ENCODE data around the gene CENPN. TPM values are rescaled to one million over a fixed set of nuclear protein-coding genes. Genes with fewer than 3 reads are reported as not detected.
A peak's percentile ranks its signal among the peaks of the same experiment; 100 is the strongest.

Gene CENPN
- polyA plus RNA-seq, 2 of the 4 experiments (the other 2 are of a cell fraction), result 82.6 to 101 TPM

- Histone ChIP-seq H3K9me3 (no peaks in the 10 kb centered on the region), H3K27ac (peak overlapping the region; percentile 60 to 78), H3K4me1 (peaks cover 72% of the 10 kb centered on the region), H3K4me3 (peak overlapping the region; percentile 21; the same call in 1 of the 3 replicates), H3K4me2 (peak overlapping the region; percentile 76)
- ChIA-PET POLR2A (interaction anchor here (1.0 to 2.0 kb wide), 3 partner anchors 9 to 84 kb away, joined by 3 to 5 read pairs (median 3); partner anchors contain the start of genes ATMIN and C16orf46), CTCF (interaction anchor here (0.6 to 2.4 kb wide), 8 partner anchors 10 to 745 kb away, joined by 3 to 19 read pairs (median 4); no protein-coding TSS in a partner anchor)
- WGBS (ENCODE audit: missing lambda C conversion rate), result 30% methylated on average over 3 of the region's 3 CpGs
- ATAC-seq (peak in 1 of 2 experiments; percentile 31; a peak in 2 of 6 replicates), FAIRE-seq (no peak), DNase-seq (ENCODE audit: low read depth in 1 of 2, low spot score in 1 of 2) (no peak)
- no peak for TF ChIP-seq HOXB13 (CRISPR knock-in tag; IDR thresholded peaks at IDR 0.05; ENCODE audit: low read depth)
- TF ChIP-seq RAD21 (conservative IDR thresholded peaks at IDR 0.05 in 1 of 2, IDR thresholded peaks at IDR 0.05 in 1 of 2), result no peak
- TF ChIP-seq RARB (CRISPR knock-in tag; IDR thresholded peaks at IDR 0.05), result no peak
These were observed 14.2 kb upstream of the CENPN start for GRCh38 chr16:80992676-80993293.

GRCh38 chr16:80993307-80993706 is 13.7 kb upstream of the CENPN start:
- FAIRE-seq, result no peak
- H3K4me3 ChIP-seq, result peak overlapping the region; percentile 21; the same call in 1 of the 3 replicates
- WGBS (ENCODE audit: missing lambda C conversion rate), result 2% methylated on average over 6 of the region's 6 CpGs
- H3K4me2 ChIP-seq, result peak overlapping the region; percentile 76
- H3K4me1 ChIP-seq, result peaks cover 77% of the 10 kb centered on the region
- ChIA-PET CTCF (interaction anchor here (0.6 to 2.4 kb wide), 8 partner anchors 10 to 744 kb away, joined by 3 to 19 read pairs (median 4); no protein-coding TSS in a partner anchor), POLR2A (interaction anchor here (1.0 to 2.0 kb wide), 4 partner anchors 10 to 84 kb away, joined by 3 to 6 read pairs (median 4); partner anchors contain the start of genes ATMIN, C16orf46, CENPN and CMC2)
- H3K9me3 ChIP-seq, result no peaks in the 10 kb centered on the region
- peak overlapping the region; percentile 60 to 78 for H3K27ac ChIP-seq
- TF ChIP-seq ELK1 (IDR thresholded peaks at IDR 0.05; ENCODE audit: low read depth, low read length), result no peak
- TF ChIP-seq FOSL2 (IDR thresholded peaks at IDR 0.05), result no peak
- TF ChIP-seq FOSL2 (CRISPR knock-in tag; IDR thresholded peaks at IDR 0.05), result peak; percentile 52
- TF ChIP-seq, protein P1, sequence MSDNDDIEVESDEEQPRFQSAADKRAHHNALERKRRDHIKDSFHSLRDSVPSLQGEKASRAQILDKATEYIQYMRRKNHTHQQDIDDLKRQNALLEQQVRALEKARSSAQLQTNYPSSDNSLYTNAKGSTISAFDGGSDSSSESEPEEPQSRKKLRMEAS (IDR thresholded peaks at IDR 0.05), result peak; percentile 28; the same call in 1 of the 2 replicates
- TF ChIP-seq ESRRA (IDR thresholded peaks at IDR 0.05; ENCODE audit: borderline replicate concordance, low read length), result no peak
- TF ChIP-seq CBX2 (IDR thresholded peaks at IDR 0.05; ENCODE audit: borderline replicate concordance, low read depth), result no peak
- no peak for TF ChIP-seq EHMT2 (IDR thresholded peaks at IDR 0.05; ENCODE audit: low read depth)
- no peak for TF ChIP-seq CHD2 (IDR thresholded peaks at IDR 0.05; ENCODE audit: low read length, partially characterized antibody)
- TF ChIP-seq GATA3 (IDR thresholded peaks at IDR 0.05; ENCODE audit: borderline replicate concordance), result peak; percentile 24; the same call in 1 of the 2 replicates
- peak in 1 of 2 experiments; percentile 44; a peak in 1 of 4 replicates for TF ChIP-seq CEBPB (IDR thresholded peaks at IDR 0.05)
- TF ChIP-seq NFE2L2 (conservative IDR thresholded peaks at IDR 0.05; ENCODE audit: low read length), result no peak
- no peak for TF ChIP-seq RFX5 (IDR thresholded peaks at IDR 0.05)
- TF ChIP-seq CHD4 (IDR thresholded peaks at IDR 0.05; ENCODE audit: borderline replicate concordance), result no peak
- TF ChIP-seq MYC (IDR thresholded peaks at IDR 0.05; ENCODE audit: borderline replicate concordance, low read length), result no peak
- TF ChIP-seq EHF (CRISPR knock-in tag; IDR thresholded peaks at IDR 0.05), result no peak
- no peak for TF ChIP-seq RCOR1 (IDR thresholded peaks at IDR 0.05; ENCODE audit: low read depth, low read length)
- TF ChIP-seq JUNB (IDR thresholded peaks at IDR 0.05), result 0 out of 2 replicates have a peak, but pooled peaks have one; percentile 14
- TF ChIP-seq USF2 (IDR thresholded peaks at IDR 0.05), result no peak
- DNase-seq (ENCODE audit: low read depth in 1 of 2, low spot score in 1 of 2), result peak in 1 of 2 experiments; percentile 70
- peak; percentile 89 to 92 for ATAC-seq

All from A549 (cell line).